SH-SY5Y (cell line): ENCODE measurements around the gene RAC2.

Source experiments
- GATA2 ChIP-seq: IDR thresholded peaks from 2 replicates; pipeline ENCODE4 v1.6.1; 2011; ENCODE audit warnings: mild to moderate bottlenecking, low read depth, low read length
- GATA3 ChIP-seq: IDR thresholded peaks from 2 replicates; pipeline ENCODE4 v1.6.1; 2011; ENCODE audit warnings: low read depth, mild to moderate bottlenecking, low read length, moderate library complexity

GRCh38 chr22:37199103-37199759, 44.8 kb downstream of the RAC2 start:
- TF ChIP-seq GATA3 (no peak), GATA2 (no peak)
